Esophagus squamous epithelium (tissue), 5 donors: Measurements from ENCODE around the gene SERINC5. TPM values are rescaled to one million over a fixed set of nuclear protein-coding genes. Genes with fewer than 3 reads are reported as not detected.

Source experiments
- DNase-seq: peaks from one replicate; lab custom pipeline; 2025; lab: John Stamatoyannopoulos, UW
- H3K27ac ChIP-seq, 4 donors: fragments of 200-600 bp; sonication (generic); one replicate each; pipeline ENCODE4 v1.5.1; 2016 to 2019; ENCODE audit warnings: mild to moderate bottlenecking in 1 of 4
- H3K27me3 ChIP-seq, 4 donors: fragments of 200-600 bp; sonication (generic); 1 replicate in 3 of 4; 2 replicates in 1 of 4; pipeline versions ENCODE4 v1.5.1 to v1.6.0; 2017 to 2021; ENCODE audit warnings: antibody characterized with exemption in 1 of 4
- H3K36me3 ChIP-seq, 3 donors: fragments of 200-600 bp; sonication (generic); one replicate each; pipeline ENCODE4 v1.5.1; 2016 to 2019
- H3K4me1 ChIP-seq, 3 donors: fragments of 200-600 bp; sonication (generic); one replicate each; pipeline ENCODE4 v1.5.1; 2017 to 2019
- H3K4me3 ChIP-seq, 4 donors: fragments of 200-600 bp; sonication (generic); 1 replicate in 3 of 4; 2 replicates in 1 of 4; pipeline ENCODE4 v1.5.1; 2016 to 2019; ENCODE audit warnings: mild to moderate bottlenecking in 2 of 4, moderate library complexity in 1 of 4
- H3K9me3 ChIP-seq, 3 donors: fragments of 200-600 bp; sonication (generic); one replicate each; pipeline ENCODE4 v1.5.1; 2016 to 2019
- POLR2A ChIP-seq, 4 donors: fragments of 450-650 bp; IDR thresholded peaks; one replicate each; pipeline ENCODE4 v1.6.1; 2017; ENCODE audit warnings: antibody characterized with exemption in 4 of 4, mild to moderate bottlenecking in 4 of 4, moderate library complexity in 3 of 4
- WGBS, 2 donors: methylation state at CpG; one replicate each; pipeline ENCODE4 v1.1.5; 2018; 5-methylcytosine and 5-hydroxymethylcytosine counted together
- intact Hi-C: fragments of 100-400 bp; cut with DNase I; formaldehyde crosslinking; loops from one replicate; pipeline ENCODE4 v1.15.0; 2022
- total RNA-seq, 4 donors: library from RNA; depleted of rRNA; stranded (reverse); fragments of >200 nt; gene quantifications; one replicate each; pipeline ENCODE4 v1.1.0, GENCODE V29; 2016
- TF ChIP-seq, protein P1 (sequence below), 6 experiments: fragments of 450-650 bp in 4 of 6; fragments of 200-600 bp in 2 of 6; sonication (generic) in 2 of 6; IDR thresholded peaks; one replicate each; pipeline ENCODE4 v1.5.1; 2016 to 2019; ENCODE audit warnings: antibody characterized with exemption in 6 of 6, mild to moderate bottlenecking in 4 of 6, moderate library complexity in 4 of 6
- donor health status: DM: yes; HTN: yes; CAD: no.

The SERINC5 gene
- total RNA-seq, 4 donors from 2014 or later: 33.9 to 65.3 (median 44.6) TPM

DNA sequence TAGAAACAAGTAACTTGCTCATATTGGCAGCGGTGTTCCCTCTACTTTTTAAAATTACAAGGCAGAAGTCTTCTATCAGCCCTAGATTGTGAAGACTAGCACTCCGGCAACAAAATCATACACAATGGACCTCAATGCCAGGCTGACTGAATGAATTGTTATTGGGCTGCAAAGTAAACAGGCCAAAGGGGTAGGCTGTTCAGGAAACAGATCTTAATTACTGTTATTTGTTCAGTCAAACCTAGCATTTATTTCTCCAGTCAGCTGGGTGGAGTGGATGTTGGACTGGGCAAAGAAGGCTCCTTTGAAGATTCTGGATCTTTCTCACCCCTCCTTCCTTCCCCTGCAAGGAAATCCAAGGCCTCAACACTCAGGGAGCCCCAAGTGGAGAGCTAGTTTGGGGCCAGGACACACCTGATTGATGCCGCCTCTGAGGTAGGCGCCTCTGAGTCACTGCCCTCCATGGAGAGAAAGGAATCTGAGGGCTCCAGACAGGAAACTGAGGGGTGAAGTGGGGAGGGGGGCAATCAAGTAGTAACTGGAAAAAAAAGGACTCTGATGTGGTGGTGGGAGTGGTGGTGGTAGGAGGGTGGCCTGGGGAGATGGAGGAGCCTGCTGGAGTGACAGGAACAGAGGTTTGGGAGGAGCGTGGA is 35.5 kb downstream of the SERINC5 start:
- H3K27ac ChIP-seq: no peak overlapping the region
- no peaks in the 10 kb centered on the region for H3K27me3 ChIP-seq
- peaks cover 0 to 23% (median 0%) of the 10 kb centered on the region in 3 donors for H3K36me3 ChIP-seq
- H3K4me3 ChIP-seq: no peak overlapping the region
- DNase-seq: no peak
- intact Hi-C loops: no loop called here
- H3K4me1 ChIP-seq: peaks cover 0 to 55% (median 7%) of the 10 kb centered on the region in 3 donors
- WGBS, 2 donors: 87 to 93% methylated on average over 3 to 5 of the region's 5 CpGs
- TF ChIP-seq, protein P1, sequence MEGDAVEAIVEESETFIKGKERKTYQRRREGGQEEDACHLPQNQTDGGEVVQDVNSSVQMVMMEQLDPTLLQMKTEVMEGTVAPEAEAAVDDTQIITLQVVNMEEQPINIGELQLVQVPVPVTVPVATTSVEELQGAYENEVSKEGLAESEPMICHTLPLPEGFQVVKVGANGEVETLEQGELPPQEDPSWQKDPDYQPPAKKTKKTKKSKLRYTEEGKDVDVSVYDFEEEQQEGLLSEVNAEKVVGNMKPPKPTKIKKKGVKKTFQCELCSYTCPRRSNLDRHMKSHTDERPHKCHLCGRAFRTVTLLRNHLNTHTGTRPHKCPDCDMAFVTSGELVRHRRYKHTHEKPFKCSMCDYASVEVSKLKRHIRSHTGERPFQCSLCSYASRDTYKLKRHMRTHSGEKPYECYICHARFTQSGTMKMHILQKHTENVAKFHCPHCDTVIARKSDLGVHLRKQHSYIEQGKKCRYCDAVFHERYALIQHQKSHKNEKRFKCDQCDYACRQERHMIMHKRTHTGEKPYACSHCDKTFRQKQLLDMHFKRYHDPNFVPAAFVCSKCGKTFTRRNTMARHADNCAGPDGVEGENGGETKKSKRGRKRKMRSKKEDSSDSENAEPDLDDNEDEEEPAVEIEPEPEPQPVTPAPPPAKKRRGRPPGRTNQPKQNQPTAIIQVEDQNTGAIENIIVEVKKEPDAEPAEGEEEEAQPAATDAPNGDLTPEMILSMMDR (IDR thresholded peaks at IDR 0.05): no peak
- TF ChIP-seq POLR2A (IDR thresholded peaks at IDR 0.05): no peak
- H3K9me3 ChIP-seq: no peaks in the 10 kb centered on the region

DNA sequence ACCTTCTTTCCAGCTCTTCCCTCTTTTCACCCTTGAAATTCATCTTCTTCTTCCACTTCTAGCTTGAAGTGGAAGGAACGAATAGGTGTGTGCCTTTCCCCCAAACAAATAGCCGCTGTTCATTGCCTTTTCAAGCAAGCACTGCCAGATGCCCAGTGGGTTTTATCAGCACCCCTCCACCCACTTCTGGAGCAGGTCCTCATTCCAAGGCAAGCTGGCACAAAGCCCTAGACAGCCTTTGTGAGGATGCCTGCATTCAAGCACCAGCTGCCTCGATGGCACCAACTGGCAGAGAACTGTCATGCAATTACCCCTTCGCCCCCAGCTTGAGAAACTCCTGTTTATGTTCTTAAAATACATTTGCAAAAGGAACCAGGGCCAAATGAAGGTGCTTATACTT is 36.5 kb downstream of the SERINC5 start:
- Histone ChIP-seq H3K9me3 (no peaks in the 10 kb centered on the region), H3K4me1 (peaks cover 0 to 63% (median 7%) of the 10 kb centered on the region in 3 donors), H3K4me3 (no peak overlapping the region), H3K27me3 (no peaks in the 10 kb centered on the region), H3K27ac (no peak overlapping the region), H3K36me3 (peaks cover 0 to 23% (median 0%) of the 10 kb centered on the region in 3 donors)
- intact Hi-C loops: no loop called here
- DNase-seq: no peak
- TF ChIP-seq, protein P1 (IDR thresholded peaks at IDR 0.05): no peak
- TF ChIP-seq POLR2A (IDR thresholded peaks at IDR 0.05): no peak
- 56 to 72% methylated on average over 2 to 4 of the region's 4 CpGs for WGBS, 2 donors

DNA sequence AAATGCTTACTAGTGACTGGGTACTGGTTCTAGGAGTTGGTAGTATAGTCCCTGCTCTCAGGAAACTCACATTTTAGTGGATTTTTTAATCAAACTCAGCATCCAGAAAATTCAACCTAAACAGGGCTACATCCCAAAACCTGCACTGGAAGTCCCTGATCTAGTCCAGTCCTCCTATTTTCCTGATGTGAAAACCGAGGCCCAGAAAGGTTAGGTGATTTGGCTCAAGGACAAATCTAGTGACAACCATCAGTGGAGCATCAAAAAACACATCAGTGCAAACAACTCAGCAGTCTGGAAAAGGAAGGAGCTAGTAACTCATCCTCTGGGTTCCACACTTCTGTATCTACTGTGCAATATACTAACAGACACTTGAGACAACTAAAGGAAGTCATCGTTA is 38.2 kb downstream of the SERINC5 start:
- H3K9me3 ChIP-seq: no peaks in the 10 kb centered on the region
- H3K4me3 ChIP-seq: no peak overlapping the region
- peaks cover 0 to 77% (median 7%) of the 10 kb centered on the region in 3 donors for H3K4me1 ChIP-seq
- TF ChIP-seq, protein P1 (IDR thresholded peaks at IDR 0.05): no peak
- no peak for TF ChIP-seq POLR2A (IDR thresholded peaks at IDR 0.05)
- 45 to 85% methylated on average over 2 of the region's 2 CpGs for WGBS, 2 donors
- H3K36me3 ChIP-seq: peaks cover 0 to 23% (median 0%) of the 10 kb centered on the region in 3 donors
- no peak for DNase-seq
- intact Hi-C loops: no loop called here
- H3K27me3 ChIP-seq: no peaks in the 10 kb centered on the region
- peak overlapping the region in 1 of 4 donors; percentile 9 for H3K27ac ChIP-seq

DNA sequence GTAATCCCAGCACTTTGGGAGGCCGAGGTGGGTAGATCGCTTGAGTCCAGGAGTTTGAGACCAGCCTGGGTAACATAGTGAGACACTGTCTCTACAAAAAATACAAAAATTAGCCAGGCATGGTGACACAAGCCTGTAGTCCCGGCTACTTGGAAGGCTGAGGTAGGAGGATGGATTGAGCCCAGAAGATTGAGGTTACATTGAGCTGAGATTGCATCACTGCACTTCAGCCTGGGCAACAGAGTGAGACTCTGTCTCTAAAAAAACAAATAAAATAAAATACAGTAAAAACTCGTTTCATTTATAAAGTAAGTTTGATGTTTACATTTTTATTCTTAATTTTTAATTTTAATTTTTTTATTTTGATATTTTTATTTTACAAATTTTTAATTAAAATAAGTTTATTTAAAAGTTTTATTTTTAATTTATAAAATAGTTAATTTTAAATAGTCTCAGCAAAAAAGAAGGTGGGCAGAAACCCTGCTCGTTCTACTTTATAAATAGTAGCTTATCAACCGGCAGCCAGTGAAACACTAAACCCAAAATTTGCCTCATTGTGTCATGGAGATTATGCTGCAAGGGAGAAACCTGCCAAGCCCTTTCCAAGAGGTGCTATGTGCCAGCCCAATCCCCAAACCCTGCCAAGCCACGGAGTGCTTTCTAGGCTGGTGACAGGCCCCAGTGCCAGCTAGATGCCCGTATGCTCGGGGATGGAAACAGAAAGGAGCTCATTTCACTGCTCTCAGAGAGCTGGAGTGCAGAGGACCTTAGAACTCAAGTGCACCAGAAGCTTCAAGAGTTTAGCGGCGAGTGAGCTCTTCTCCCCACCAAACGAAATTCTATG is 38.9 kb downstream of the SERINC5 start:
- Histone ChIP-seq H3K27ac (peak overlapping the region in 1 of 4 donors; percentile 23), H3K36me3 (peaks cover 0 to 23% (median 0%) of the 10 kb centered on the region in 3 donors), H3K4me1 (peaks cover 0 to 84% (median 7%) of the 10 kb centered on the region in 3 donors), H3K4me3 (no peak overlapping the region), H3K27me3 (no peaks in the 10 kb centered on the region), H3K9me3 (no peaks in the 10 kb centered on the region)
- WGBS, 2 donors: 36 to 45% methylated on average over 10 to 11 of the region's 12 CpGs
- no peak for DNase-seq
- no peak for TF ChIP-seq POLR2A (IDR thresholded peaks at IDR 0.05)
- TF ChIP-seq, protein P1 (IDR thresholded peaks at IDR 0.05): no peak
- intact Hi-C loops: no loop called here

DNA sequence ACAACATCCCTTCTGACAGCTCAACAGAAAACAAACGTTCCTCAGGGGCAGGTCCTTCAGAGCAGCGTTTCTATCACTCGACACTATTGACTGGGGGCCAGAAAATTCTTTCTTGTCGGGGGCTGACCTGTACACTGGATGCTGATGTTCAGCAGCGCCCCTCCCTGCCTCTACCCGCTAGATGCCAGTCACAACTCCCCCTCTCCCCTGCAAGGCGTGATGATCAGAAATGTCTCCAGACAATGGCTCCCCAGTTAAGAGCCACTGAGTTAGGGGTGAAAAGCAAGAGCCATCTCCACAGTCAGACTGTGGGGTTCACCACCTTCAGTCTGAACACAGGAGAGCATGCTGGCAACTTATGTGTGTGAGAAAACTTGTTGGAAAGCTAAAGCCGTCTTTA is 39.8 kb downstream of the SERINC5 start:
- Histone ChIP-seq H3K27ac (no peak overlapping the region), H3K4me3 (no peak overlapping the region), H3K27me3 (no peaks in the 10 kb centered on the region), H3K36me3 (peaks cover 0 to 23% (median 0%) of the 10 kb centered on the region in 3 donors), H3K9me3 (no peaks in the 10 kb centered on the region), H3K4me1 (peaks cover 0 to 90% (median 7%) of the 10 kb centered on the region in 3 donors)
- DNase-seq: no peak
- intact Hi-C loops: no loop called here
- TF ChIP-seq, protein P1 (IDR thresholded peaks at IDR 0.05): no peak
- TF ChIP-seq POLR2A (IDR thresholded peaks at IDR 0.05): no peak
- WGBS, 2 donors: 74 to 77% methylated on average over 7 to 8 of the region's 8 CpGs
